Glutamatergic neuron (in vitro differentiated cells): ENCODE results near the gene CRACR2B. TPM values are rescaled to one million over a fixed set of nuclear protein-coding genes. Genes with fewer than 3 reads are reported as not detected.
A peak's percentile ranks its signal among the peaks of the same experiment; 100 is the strongest.

Source experiments
- DNase-seq: peaks from one replicate; pipeline ENCODE4 v3.0.0; 2022
- H3K27ac Mint-ChIP-seq: one replicate; pipeline ENCODE4 v1.8.0; 2020; ENCODE audit warnings: mild to moderate bottlenecking, mixed read lengths, inconsistent platforms; ENCODE audit not compliant: unreplicated experiment
- H3K27me3 Mint-ChIP-seq: one replicate; pipeline ENCODE4 v1.8.0; 2020; ENCODE audit warnings: mild to moderate bottlenecking, moderate library complexity, mixed read lengths, inconsistent platforms; ENCODE audit not compliant: unreplicated experiment
- H3K36me3 Mint-ChIP-seq: one replicate; pipeline ENCODE4 v1.8.0; 2020; ENCODE audit warnings: mild to moderate bottlenecking, mixed read lengths, inconsistent platforms; ENCODE audit not compliant: unreplicated experiment
- H3K4me1 Mint-ChIP-seq: one replicate; pipeline ENCODE4 v1.8.0; 2020; ENCODE audit warnings: mild to moderate bottlenecking, low read depth, mixed read lengths, inconsistent platforms; ENCODE audit not compliant: unreplicated experiment
- H3K4me3 Mint-ChIP-seq: one replicate; pipeline ENCODE4 v1.8.0; 2020; ENCODE audit warnings: mild to moderate bottlenecking, mixed read lengths, inconsistent platforms; ENCODE audit not compliant: unreplicated experiment
- H3K9me3 Mint-ChIP-seq: one replicate; pipeline ENCODE4 v1.8.0; 2020; ENCODE audit warnings: mild to moderate bottlenecking, moderate library complexity, mixed read lengths, inconsistent platforms; ENCODE audit not compliant: unreplicated experiment
- CTCF ChIP-seq: fragments of 200-600 bp; sonication (generic); IDR thresholded peaks from one replicate; pipeline ENCODE4 v1.5.0; 2021; ENCODE audit not compliant: partially characterized antibody, unreplicated experiment
- total RNA-seq: library from RNA; stranded (reverse); fragmentation: NEBNext Ultra II Directional; extraction: Animal tissue kit (Norgen Biotek cat#: 25700); gene quantifications from one replicate; pipeline ENCODE4 v1.2.1, GENCODE V29; 2021; ENCODE audit not compliant: unreplicated experiment

Gene CRACR2B
- total RNA-seq, 1 donor from 2014 or later, result 19.7 TPM

DNA sequence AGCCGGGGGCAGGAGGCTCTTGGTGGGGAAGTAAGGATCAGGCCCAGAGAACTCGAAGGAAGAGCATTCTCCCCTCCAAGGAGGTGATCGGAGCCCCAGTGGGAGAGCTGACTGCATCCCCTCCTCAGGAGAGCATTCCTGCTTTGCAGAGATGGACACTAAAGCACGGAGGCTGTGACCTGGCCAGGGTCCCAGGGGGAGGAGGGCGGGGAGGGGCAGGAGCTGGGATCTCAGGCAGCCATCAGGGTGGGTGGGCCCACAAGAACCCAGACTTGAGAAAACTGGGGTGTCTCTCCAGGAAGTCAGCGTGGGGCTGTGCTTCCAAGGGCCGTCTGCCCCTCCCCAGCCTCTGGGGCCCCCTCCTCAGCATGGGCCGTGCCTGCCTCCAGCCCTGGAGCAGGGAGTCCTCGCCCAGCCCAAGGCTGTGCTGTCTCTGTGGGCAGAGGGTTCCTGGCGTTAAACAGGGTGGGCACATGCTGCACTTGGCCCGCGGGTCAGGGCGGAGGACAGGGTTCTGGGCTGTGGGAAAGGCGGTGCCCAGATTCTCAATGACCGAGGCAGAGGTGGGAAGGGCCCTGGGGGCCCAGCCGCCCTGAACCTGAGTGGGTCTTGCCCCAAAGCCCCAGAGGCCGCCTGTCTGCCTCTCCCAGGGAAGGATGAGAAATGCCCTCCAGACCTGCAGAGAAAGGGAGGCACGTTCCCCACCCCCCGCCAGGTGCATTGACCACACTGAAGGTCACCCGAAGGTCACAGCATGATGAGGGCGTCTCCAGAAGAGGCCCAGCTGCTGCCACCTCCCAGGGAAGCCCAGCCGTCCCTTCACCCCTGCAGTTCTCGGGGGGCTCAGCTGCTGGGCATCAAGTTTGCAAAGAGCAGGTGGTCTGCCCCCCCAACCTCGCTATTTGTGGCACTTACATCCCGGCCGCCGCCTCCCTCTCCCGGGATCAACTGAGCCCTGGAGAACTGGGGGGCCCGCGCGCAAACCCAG lies 38.5 kb upstream of the CRACR2B start:
- H3K27me3 Mint-ChIP-seq, result peaks cover 3% of the 10 kb centered on the region
- H3K36me3 Mint-ChIP-seq, result no peaks in the 10 kb centered on the region
- H3K27ac Mint-ChIP-seq, result peak overlapping the region; percentile 62
- H3K9me3 Mint-ChIP-seq, result peaks cover 9% of the 10 kb centered on the region
- DNase-seq, result no peak
- peak overlapping the region; percentile 81 for H3K4me3 Mint-ChIP-seq
- peaks cover 17% of the 10 kb centered on the region for H3K4me1 Mint-ChIP-seq
- no peak for TF ChIP-seq CTCF

- Mint-ChIP-seq H3K9me3 (peaks cover 9% of the 10 kb centered on the region), H3K4me3 (peak within 1 kb of the TSS; percentile 81), H3K36me3 (no peaks in the 10 kb centered on the region), H3K27ac (peak within 1 kb of the TSS; percentile 62), H3K27me3 (peaks cover 3% of the 10 kb centered on the region), H3K4me1 (peaks cover 17% of the 10 kb centered on the region)
- TF ChIP-seq CTCF, result no peak
- peak; percentile 86 for DNase-seq
Measured at GRCh38 chr11:789943-790342, 37.8 kb upstream of the CRACR2B start, which contains the start of gene CEND1. Gene CEND1, minus strand, starts transcription at chr11:790090. Its CDS starts 1,514 bp downstream, at chr11:788576.

GRCh38 chr11:790721-791564 lies 36.8 kb upstream of the CRACR2B start:
- Mint-ChIP-seq H3K9me3 (peaks cover 6% of the 10 kb centered on the region), H3K27ac (peak overlapping the region; percentile 64), H3K4me3 (peak overlapping the region; percentile 65), H3K27me3 (peaks cover 3% of the 10 kb centered on the region), H3K36me3 (no peaks in the 10 kb centered on the region), H3K4me1 (peaks cover 14% of the 10 kb centered on the region)
- peak; percentile 65 for DNase-seq
- no peak for TF ChIP-seq CTCF

GRCh38 chr11:791658-792534 lies 35.8 kb upstream of the CRACR2B start:
- Mint-ChIP-seq H3K27me3 (peaks cover 6% of the 10 kb centered on the region), H3K36me3 (no peaks in the 10 kb centered on the region), H3K4me3 (no peak overlapping the region), H3K4me1 (peaks cover 14% of the 10 kb centered on the region), H3K27ac (no peak overlapping the region), H3K9me3 (peaks cover 7% of the 10 kb centered on the region)
- no peak for DNase-seq
- no peak for TF ChIP-seq CTCF
